Osteoblast (primary cell): ENCODE data around the gene CSNK1A1. TPM values are rescaled to one million over a fixed set of nuclear protein-coding genes. Genes with fewer than 3 reads are reported as not detected.

Experiments used
- DNase-seq: peaks from one replicate; pipeline ENCODE4 v3.0.0; 2011; ENCODE audit warnings: low spot score, mixed read lengths; ENCODE audit not compliant: insufficient read length; ENCODE audit errors: missing footprints
- H2AFZ ChIP-seq: 2 replicates; pipeline ENCODE4 v1.6.0; 2011; ENCODE audit warnings: mild to moderate bottlenecking, low read length
- H3K27ac ChIP-seq: 2 replicates; pipeline ENCODE4 v1.5.1; 2011; ENCODE audit warnings: mild to moderate bottlenecking, low read depth, low read length, moderate library complexity
- H3K27me3 ChIP-seq: 2 replicates; pipeline ENCODE4 v1.6.0; 2012; ENCODE audit warnings: mild to moderate bottlenecking, control low read depth, inconsistent platforms, low read length, moderate library complexity; ENCODE audit not compliant: insufficient read depth
- H3K36me3 ChIP-seq: 2 replicates; pipeline ENCODE4 v1.5.1; 2011; ENCODE audit warnings: mild to moderate bottlenecking, low read length, control low read depth, moderate library complexity; ENCODE audit not compliant: insufficient read depth
- H3K4me1 ChIP-seq: 2 replicates; pipeline ENCODE4 v1.5.1; 2011; ENCODE audit warnings: mild to moderate bottlenecking, low read length, control low read depth, moderate library complexity; ENCODE audit not compliant: insufficient read depth
- H3K4me2 ChIP-seq: 2 replicates; pipeline ENCODE4 v1.6.0; 2011; ENCODE audit warnings: mild to moderate bottlenecking, low read length; ENCODE audit not compliant: insufficient read depth
- H3K4me3 ChIP-seq: fragments of 200-600 bp; sonication (generic); 3 replicates; pipeline ENCODE4 v1.5.1; 2012; ENCODE audit warnings: mild to moderate bottlenecking, low read length, inconsistent platforms; ENCODE audit not compliant: insufficient read depth
- H3K79me2 ChIP-seq: 2 replicates; pipeline ENCODE4 v1.6.0; 2012; ENCODE audit warnings: mild to moderate bottlenecking, low read length, control low read depth, inconsistent platforms; ENCODE audit not compliant: insufficient read depth
- H3K9me3 ChIP-seq: 2 replicates; pipeline ENCODE4 v1.5.1; 2011; ENCODE audit warnings: low read depth, low read length, control low read depth
- H4K20me1 ChIP-seq: 2 replicates; pipeline ENCODE4 v1.6.0; 2012; ENCODE audit warnings: mild to moderate bottlenecking, low read length, control low read depth; ENCODE audit not compliant: insufficient read depth
- total RNA-seq: library from RNA; depleted of rRNA; stranded (reverse); fragments of >200 nt; gene quantifications from 2 replicates; pipeline ENCODE4 v1.2.3, GENCODE V29; 2012
- TF ChIP-seq, protein P1 (sequence below): IDR thresholded peaks from 2 replicates; pipeline ENCODE4 v1.5.1; 2011; ENCODE audit warnings: mild to moderate bottlenecking, low read depth, low read length, moderate library complexity; ENCODE audit errors: extremely low read depth

Gene CSNK1A1
- total RNA-seq, 1 donor = 497 TPM

DNA sequence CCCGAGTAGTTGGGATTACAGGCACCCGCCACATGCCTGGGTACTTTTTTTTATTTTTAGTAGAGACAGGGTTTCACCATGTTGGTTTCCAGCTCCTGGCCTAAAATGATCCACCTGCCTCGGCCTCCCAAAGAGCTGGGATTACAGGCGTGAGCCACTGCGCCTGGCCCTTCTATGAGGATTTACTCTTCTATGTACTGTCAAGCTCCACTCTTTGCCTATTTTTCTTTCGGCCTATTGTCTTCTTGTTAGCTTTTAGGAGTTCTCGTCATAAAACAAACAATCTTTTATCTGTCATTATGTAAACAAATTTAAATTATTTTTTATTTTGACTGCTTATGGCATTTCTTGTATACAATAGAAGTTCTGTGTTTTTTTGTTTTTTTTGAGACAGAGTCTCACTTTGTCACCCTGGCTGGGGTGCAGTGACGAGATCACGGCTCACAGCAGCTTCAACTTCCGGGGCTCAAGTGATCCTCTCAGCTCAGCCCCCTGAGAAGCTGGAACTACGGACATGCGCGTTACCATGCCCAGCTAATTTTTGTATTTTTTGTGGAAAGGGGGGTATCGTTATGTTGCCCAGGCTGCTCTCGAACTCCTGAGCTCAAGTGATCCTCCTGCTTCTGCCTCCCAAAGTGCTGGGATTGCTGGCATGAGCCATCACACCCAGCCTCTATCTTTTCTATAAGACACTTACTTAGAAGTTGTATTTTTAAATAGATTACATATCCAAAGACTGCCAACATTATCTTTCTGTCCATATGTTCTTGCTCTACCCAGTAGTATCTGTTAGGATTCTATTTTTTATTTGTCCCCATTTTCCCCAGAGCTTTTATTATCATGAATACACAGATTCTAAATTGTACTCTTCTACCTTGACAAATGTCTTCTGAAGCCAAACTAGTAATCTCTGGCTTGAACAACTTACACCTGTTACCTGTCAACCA lies 29.2 kb downstream of the CSNK1A1 start:
- Histone ChIP-seq H3K4me2 (no peak overlapping the region), H3K4me3 (no peak overlapping the region), H2AFZ (no peak overlapping the region), H3K79me2 (peaks cover 100% of the 10 kb centered on the region), H3K9me3 (no peaks in the 10 kb centered on the region), H3K27ac (no peak overlapping the region), H3K36me3 (peaks cover 49% of the 10 kb centered on the region), H3K27me3 (no peaks in the 10 kb centered on the region), H4K20me1 (peaks cover 73% of the 10 kb centered on the region), H3K4me1 (peaks cover 43% of the 10 kb centered on the region)
- no peak for DNase-seq
- TF ChIP-seq, protein P1, sequence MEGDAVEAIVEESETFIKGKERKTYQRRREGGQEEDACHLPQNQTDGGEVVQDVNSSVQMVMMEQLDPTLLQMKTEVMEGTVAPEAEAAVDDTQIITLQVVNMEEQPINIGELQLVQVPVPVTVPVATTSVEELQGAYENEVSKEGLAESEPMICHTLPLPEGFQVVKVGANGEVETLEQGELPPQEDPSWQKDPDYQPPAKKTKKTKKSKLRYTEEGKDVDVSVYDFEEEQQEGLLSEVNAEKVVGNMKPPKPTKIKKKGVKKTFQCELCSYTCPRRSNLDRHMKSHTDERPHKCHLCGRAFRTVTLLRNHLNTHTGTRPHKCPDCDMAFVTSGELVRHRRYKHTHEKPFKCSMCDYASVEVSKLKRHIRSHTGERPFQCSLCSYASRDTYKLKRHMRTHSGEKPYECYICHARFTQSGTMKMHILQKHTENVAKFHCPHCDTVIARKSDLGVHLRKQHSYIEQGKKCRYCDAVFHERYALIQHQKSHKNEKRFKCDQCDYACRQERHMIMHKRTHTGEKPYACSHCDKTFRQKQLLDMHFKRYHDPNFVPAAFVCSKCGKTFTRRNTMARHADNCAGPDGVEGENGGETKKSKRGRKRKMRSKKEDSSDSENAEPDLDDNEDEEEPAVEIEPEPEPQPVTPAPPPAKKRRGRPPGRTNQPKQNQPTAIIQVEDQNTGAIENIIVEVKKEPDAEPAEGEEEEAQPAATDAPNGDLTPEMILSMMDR = no peak

DNA sequence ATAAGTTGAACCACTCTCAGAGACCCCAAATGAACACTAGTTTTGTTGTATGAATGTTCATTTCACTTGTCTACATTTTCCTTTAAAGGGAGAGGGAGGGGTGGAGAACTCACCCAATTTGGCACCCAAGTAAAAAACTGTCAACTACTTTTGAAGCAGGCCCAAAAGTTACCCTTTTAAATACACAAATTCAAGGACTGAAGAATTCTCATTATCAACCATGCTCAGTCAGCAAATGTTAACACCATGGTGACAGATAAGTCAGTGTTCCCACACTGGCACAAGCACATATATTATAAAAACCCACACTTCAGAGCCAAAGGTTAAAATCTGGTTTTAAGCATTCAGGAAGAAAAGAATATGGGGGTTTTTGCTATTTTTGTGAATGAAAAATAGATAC lies 31.6 kb downstream of the CSNK1A1 start:
- Histone ChIP-seq H3K4me2 (no peak overlapping the region), H3K9me3 (no peaks in the 10 kb centered on the region), H2AFZ (no peak overlapping the region), H3K4me3 (no peak overlapping the region), H3K4me1 (peaks cover 67% of the 10 kb centered on the region), H4K20me1 (peaks cover 64% of the 10 kb centered on the region), H3K79me2 (peaks cover 100% of the 10 kb centered on the region), H3K27ac (peak overlapping the region; percentile 72), H3K27me3 (no peaks in the 10 kb centered on the region), H3K36me3 (peaks cover 42% of the 10 kb centered on the region)
- DNase-seq = no peak
- TF ChIP-seq, protein P1 = no peak

DNA sequence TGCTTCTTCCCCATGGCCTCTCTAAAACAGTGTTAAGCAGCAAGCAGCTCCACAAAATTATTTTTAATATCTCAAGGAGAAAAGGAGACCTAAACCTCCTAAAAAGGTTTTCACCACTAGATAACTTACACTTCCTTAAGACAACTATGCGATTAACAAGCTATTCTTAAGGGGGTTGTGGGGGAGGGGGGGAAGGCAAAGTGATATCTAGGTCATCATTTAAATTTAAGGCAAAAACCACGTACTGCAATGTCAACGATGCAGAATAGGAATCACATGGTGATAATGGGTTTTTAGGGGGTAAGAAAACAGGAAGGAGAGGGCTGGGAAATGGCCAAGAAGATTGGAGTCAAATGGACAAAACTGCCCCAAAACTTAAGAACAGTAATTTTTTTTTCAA lies 32.6 kb downstream of the CSNK1A1 start:
- Histone ChIP-seq H2AFZ (no peak overlapping the region), H3K4me3 (no peak overlapping the region), H3K4me1 (peaks cover 70% of the 10 kb centered on the region), H3K9me3 (no peaks in the 10 kb centered on the region), H3K36me3 (peaks cover 33% of the 10 kb centered on the region), H4K20me1 (peaks cover 60% of the 10 kb centered on the region), H3K79me2 (peaks cover 100% of the 10 kb centered on the region), H3K27me3 (no peaks in the 10 kb centered on the region), H3K4me2 (peak overlapping the region; percentile 61), H3K27ac (peak overlapping the region; percentile 72)
- DNase-seq = no peak
- TF ChIP-seq, protein P1 = no peak

DNA sequence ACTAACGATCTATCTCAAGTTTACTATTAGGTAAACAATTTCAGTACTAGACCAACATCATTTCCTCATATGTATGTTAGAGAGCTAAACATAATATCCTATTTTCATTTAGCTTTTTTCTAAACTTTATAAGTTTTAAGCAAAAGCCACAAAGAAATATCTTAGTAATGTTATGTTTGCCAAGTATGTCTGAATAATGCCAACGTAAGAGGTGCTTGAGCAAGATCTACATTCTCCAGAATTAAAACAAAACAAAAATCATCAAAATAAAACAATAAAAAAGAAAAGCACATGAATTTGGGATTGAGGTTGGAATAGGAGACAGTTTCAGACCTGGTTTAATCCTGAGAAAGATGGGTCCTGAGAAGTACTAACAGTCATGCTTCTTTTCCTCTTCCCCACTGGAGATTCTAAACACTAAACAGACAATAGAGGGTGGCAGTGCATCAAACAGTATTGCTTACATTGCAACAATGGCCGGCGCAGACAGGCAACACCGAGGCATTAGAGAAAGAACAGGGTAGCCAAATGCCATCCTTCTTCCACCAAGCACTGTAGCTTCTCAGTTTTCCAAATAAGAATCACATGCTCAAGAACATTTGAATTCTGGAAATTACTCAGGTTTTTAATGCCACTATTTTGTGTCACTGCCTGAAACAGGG lies 33.6 kb downstream of the CSNK1A1 start:
- Histone ChIP-seq H3K4me2 (peak overlapping the region; percentile 61), H3K9me3 (no peaks in the 10 kb centered on the region), H4K20me1 (peaks cover 52% of the 10 kb centered on the region), H3K27ac (peak overlapping the region; percentile 72), H3K27me3 (no peaks in the 10 kb centered on the region), H3K79me2 (peaks cover 100% of the 10 kb centered on the region), H3K4me3 (peak overlapping the region; percentile 23), H3K36me3 (peaks cover 32% of the 10 kb centered on the region), H3K4me1 (peaks cover 70% of the 10 kb centered on the region), H2AFZ (no peak overlapping the region)
- DNase-seq = no peak
- TF ChIP-seq, protein P1 = no peak
